NCI-H748 (cell line): ENCODE data around the gene TMCO1.
"Not testable (repeated sequence)": the region's sequence is repeated elsewhere in the genome, so short reads cannot be mapped to it uniquely, and the experiment has no call there.

Experiments
- DNase-seq: peaks from one replicate; lab custom pipeline; 2025; ENCODE audit not compliant: unreplicated experiment; lab: John Stamatoyannopoulos, UW

TMCO1 gene

DNA sequence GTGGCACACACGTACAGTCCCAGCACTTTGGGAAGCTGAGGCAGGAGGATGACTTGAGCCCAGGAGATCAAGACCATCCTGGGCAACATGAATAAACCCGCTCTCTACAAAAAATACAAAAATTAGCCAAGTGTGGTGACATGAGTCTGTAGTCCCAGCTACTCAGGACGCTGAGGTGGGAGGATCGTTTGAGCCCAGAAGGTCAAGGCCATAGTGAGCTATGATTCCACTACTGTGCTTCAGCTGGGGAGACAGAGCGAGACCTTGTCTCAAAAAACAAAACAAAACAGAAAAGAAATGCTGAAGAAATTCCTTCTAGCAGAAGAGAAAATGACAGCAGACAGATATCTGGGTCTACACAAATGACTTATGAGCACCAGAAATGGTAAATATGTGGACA, 80.6 kb downstream of the TMCO1 start:
- no peak for DNase-seq

DNA sequence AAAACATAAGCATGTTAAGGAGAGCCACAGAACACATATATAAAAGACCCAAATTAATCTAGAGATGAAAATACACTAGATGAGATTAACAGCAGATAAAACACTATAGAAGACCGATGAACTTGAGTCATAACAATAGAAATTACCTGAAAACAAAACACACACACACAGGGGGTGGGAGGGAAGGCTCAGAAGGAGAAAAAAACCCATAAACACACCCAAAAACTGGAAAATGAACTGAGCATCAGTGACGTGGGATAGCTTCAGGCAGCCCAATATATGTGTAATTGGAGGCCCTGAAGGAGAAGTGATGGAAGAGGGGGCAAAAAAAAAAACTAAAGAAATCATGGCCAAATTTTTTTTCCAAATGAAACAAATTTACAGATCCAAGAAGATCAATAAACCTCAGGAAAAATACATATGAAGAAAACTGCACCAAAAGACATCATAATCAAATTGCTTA, 81.7 kb downstream of the TMCO1 start:
- no peak for DNase-seq

DNA sequence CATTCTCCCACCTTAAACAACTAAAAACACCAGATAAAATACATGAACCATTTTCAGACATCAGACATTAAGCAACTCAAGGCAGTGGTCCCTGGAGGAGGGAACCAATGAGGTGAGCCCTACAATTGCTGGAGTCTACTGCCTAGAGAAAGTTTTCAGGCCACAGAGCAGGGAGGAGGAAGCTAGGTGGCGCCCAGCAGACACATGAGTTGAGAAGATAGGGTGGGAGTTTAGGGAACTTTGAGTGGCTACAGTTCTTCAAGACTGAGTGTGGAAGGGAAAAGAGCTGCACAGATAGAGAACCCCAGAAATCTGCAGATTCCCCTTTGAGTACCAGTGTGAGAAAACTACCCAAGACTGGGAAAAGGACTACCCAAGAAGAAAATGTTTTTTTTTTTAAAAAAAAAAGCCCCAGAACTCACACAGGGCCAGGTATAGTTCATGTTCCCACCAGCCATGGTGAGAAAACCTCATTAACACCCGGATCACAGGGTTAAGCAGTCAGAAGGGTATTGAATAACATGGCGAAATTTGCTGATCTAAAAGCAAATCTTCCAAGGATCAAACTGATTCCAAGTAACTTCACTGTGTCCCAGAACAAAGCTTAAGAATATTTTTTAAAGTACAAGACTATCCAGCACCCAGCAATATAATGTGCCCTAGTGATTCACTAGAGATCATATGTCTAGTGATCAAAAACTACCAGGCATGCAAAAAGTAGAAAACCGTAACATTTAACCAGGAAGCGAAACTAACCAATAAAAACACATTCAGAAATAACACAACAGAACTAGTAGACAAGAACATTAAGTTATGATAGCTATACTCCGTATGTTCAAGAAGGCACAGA, 82.3 kb downstream of the TMCO1 start:
- no peak for DNase-seq

DNA sequence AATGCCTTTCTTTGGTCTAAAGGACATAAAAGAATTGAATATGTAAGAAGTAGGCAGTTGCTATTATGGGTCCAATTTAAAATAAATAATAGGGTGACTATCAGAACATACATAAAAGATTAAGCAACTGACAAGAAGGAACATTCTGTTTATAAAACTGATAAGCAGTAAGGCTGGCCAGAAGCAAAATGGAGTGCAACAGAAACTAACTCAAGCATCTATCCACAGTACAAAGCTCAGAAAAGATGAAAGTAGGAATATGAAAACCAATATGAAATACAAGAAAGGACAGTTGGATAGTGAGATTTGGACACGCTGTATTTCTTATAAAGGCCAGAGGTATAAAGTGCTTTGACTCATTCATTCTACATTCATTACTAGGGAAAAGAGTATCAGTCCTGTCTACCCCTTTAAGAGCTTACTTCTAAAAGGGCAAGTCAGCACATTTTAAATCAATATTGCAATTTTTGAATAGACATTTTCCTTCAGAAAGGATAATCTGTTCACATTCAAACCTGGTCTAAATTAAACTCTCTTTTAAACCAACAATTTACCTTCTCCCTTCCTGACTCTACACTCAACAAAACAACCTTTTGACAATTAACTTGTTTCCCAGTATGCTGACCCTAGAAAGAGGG, 84.7 kb downstream of the TMCO1 start:
- no peak for DNase-seq

DNA sequence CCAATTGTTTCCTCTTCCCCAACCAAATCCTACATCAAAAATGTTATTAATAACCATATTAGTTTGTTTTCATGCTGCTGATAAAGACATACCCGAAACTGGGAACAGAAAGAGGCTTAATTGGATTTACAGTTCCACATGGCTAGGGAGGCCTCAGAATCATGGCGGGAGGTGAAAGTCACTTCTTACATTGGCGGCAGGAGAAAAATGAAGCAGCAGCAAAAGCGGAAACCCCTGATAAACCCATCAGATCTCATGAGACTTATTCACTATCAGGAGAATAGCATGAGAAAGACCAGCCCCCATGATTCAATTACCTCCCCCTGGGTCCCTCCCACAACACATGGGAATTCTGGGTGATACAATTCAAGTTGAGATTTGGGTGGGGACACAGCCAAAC, 87.9 kb downstream of the TMCO1 start:
- DNase-seq = not testable (repeated sequence)

DNA sequence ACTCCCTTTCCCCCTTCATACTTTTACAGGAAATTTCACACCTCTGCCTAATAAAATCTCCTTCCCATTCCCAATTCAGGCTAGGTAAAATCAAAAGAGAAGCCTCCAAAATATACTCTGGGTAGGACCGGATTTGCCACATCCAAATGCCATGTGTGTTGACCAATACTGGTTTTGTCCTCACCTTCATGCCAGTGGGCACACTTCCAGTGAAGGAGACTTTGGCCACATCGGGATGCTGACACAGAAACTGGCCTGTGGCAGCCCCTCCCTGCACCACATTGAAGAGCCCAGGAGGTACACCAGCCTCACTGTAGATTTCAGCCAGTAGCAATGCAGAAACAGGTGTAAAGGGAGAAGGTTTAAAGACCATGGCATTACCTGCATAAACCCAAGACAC, 88.4 kb downstream of the TMCO1 start:
- DNase-seq = no peak

DNA sequence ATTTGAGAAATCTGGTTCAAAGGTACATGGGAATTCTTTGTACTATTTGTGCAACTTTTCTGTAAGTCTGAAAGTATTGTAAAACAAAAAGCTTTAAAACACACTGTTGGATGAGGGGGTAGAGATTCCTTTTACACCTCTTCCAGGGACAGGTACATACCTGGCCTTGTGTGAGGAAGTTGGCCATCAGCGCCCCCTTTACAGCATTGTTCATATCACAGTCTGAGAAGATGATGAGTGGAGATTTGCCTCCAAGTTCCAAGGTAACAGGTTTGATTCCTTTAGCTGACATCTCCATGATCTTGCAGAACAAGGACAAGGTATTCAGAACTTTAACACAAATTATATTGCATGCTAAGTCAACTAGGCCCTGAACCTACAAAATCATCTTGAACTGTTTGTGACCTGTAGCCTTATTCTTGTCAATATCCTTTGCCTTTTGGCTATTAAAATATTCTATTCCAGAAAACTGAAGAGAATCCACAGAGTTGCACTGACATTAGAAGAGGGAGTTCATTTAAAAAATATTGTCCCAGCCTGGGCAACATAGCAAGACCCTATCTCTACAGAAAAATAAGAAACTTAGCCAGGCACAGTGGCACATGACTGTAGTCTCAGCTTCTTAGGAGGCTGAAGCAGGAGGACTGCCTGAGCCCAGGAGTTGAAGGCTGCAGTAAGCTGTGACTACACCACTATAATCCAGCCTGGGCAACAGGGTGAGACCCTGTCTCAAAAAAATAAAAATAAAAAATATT, 89.2 kb downstream of the TMCO1 start:
- no peak for DNase-seq

DNA sequence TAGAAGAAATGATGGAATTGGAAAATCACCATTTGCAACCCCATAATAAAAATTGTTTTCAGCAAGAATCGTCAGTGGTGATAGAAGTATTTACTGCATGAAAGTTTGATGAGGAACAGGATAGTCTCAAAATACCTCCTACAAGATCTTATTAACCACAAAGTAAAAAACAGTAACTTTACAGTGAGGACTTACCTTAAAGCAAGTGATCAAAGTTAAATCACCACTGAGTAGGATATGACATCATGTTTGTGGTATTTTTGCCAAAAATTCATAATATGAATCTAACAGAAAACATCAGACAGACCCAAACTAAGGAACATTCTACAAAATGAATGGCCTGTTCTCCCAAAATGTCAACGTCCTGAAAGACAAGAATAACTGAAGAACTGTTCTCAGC, 90.2 kb downstream of the TMCO1 start:
- no peak for DNase-seq
